ENCODE measurements around the gene CNTN1.

Gene CNTN1

GRCh38 chr12:40691913-40692764 is at the start of gene CNTN1:
Gene CNTN1 (plus strand): TSS chr12:40692439.
- DNase-seq (ENCODE audit: low spot score), result peak; percentile 97

- no peak for DNase-seq (ENCODE audit: low spot score)
These were observed 48.7 kb upstream of the CNTN1 start for GRCh38 chr12:40643506-40643905.

GRCh38 chr12:40643976-40644375 is 48.3 kb upstream of the CNTN1 start:
- no peak for DNase-seq (ENCODE audit: low spot score)

GRCh38 chr12:40644708-40645107 is 47.5 kb upstream of the CNTN1 start:
- no peak for DNase-seq (ENCODE audit: low spot score)

- DNase-seq (ENCODE audit: low spot score), result no peak
These were observed 46.9 kb upstream of the CNTN1 start for GRCh38 chr12:40645361-40645760.

- no peak for DNase-seq (ENCODE audit: low spot score)
These were observed 45.8 kb upstream of the CNTN1 start for GRCh38 chr12:40646456-40646855.

- DNase-seq (ENCODE audit: low spot score), result no peak
These were observed 45.3 kb upstream of the CNTN1 start for GRCh38 chr12:40646911-40647310.

GRCh38 chr12:40647651-40648050 is 44.6 kb upstream of the CNTN1 start:
- no peak for DNase-seq (ENCODE audit: low spot score)

GRCh38 chr12:40648519-40648918 is 43.7 kb upstream of the CNTN1 start:
- DNase-seq (ENCODE audit: low spot score), result no peak

GRCh38 chr12:40650038-40650704 is 42.1 kb upstream of the CNTN1 start:
- no peak for DNase-seq (ENCODE audit: low spot score)

- DNase-seq (ENCODE audit: low spot score), result no peak
These were observed 36.8 kb upstream of the CNTN1 start for GRCh38 chr12:40655451-40655850.

- no peak for DNase-seq (ENCODE audit: low spot score)
These were observed 29.9 kb upstream of the CNTN1 start for GRCh38 chr12:40662366-40662765.

GRCh38 chr12:40663781-40664180 is 28.5 kb upstream of the CNTN1 start:
- no peak for DNase-seq (ENCODE audit: low spot score)

GRCh38 chr12:40668099-40668529 is 24.1 kb upstream of the CNTN1 start:
- no peak for DNase-seq (ENCODE audit: low spot score)

GRCh38 chr12:40672741-40673271 is 19.4 kb upstream of the CNTN1 start:
- DNase-seq (ENCODE audit: low spot score), result no peak

GRCh38 chr12:40681148-40681547 is 11.1 kb upstream of the CNTN1 start:
- no peak for DNase-seq (ENCODE audit: low spot score)

GRCh38 chr12:40684986-40685385 is 7.3 kb upstream of the CNTN1 start:
- DNase-seq (ENCODE audit: low spot score), result no peak

GRCh38 chr12:40688085-40688725 is 4.0 kb upstream of the CNTN1 start:
- DNase-seq (ENCODE audit: low spot score), result no peak

- no peak for DNase-seq (ENCODE audit: low spot score)
These were observed 2.7 kb upstream of the CNTN1 start for GRCh38 chr12:40689576-40689975.

- DNase-seq (ENCODE audit: low spot score), result peak; percentile 34
These were observed 547 bp downstream of the CNTN1 start for GRCh38 chr12:40692765-40693206.

GRCh38 chr12:40693207-40693821 is 1.1 kb downstream of the CNTN1 start:
- peak; percentile 60 for DNase-seq (ENCODE audit: low spot score)
